ENCODE results near the gene ITGB6. TPM values are rescaled to one million over a fixed set of nuclear protein-coding genes. Genes with fewer than 3 reads are reported as not detected.

The ITGB6 gene
- polyA plus RNA-seq, 1 donor = 11.5 TPM

- H3K9me3 ChIP-seq (ENCODE audit: control insufficient read depth, low read depth, low read length) = peaks cover 10% of the 10 kb centered on the region
- peaks cover 10% of the 10 kb centered on the region for H3K4me1 ChIP-seq (ENCODE audit: control insufficient read depth, insufficient read depth, low read length)
- no peak for DNase-seq
- H3K27ac ChIP-seq (ENCODE audit: low read length) = no peak overlapping the region
- 100% methylated on average over 2 of the region's 4 CpGs for WGBS (ENCODE audit: insufficient coverage, low lambda C conversion rate)
- no peaks in the 10 kb centered on the region for H3K27me3 ChIP-seq (ENCODE audit: control insufficient read depth, insufficient read depth, low read length)
- no peak overlapping the region for H3K4me3 ChIP-seq (ENCODE audit: low read length)
- H3K36me3 ChIP-seq (ENCODE audit: control insufficient read depth, insufficient read depth, low read length) = no peaks in the 10 kb centered on the region
Measured at GRCh38 chr2:160096409-160096808, 103.7 kb downstream of the ITGB6 start.

GRCh38 chr2:160092445-160092844, 107.6 kb downstream of the ITGB6 start:
- H3K4me3 ChIP-seq (ENCODE audit: low read length) = no peak overlapping the region
- H3K4me1 ChIP-seq (ENCODE audit: control insufficient read depth, insufficient read depth, low read length) = peaks cover 3% of the 10 kb centered on the region
- H3K36me3 ChIP-seq (ENCODE audit: control insufficient read depth, insufficient read depth, low read length) = no peaks in the 10 kb centered on the region
- no peak for DNase-seq
- no peaks in the 10 kb centered on the region for H3K27me3 ChIP-seq (ENCODE audit: control insufficient read depth, insufficient read depth, low read length)
- no CpG with 5 or more reads among the region's 4 CpGs for WGBS (ENCODE audit: insufficient coverage, low lambda C conversion rate)
- H3K9me3 ChIP-seq (ENCODE audit: control insufficient read depth, low read depth, low read length) = peaks cover 28% of the 10 kb centered on the region
- no peak overlapping the region for H3K27ac ChIP-seq (ENCODE audit: low read length)

GRCh38 chr2:160091381-160091780, 108.7 kb downstream of the ITGB6 start:
- H3K36me3 ChIP-seq (ENCODE audit: control insufficient read depth, insufficient read depth, low read length) = no peaks in the 10 kb centered on the region
- H3K4me1 ChIP-seq (ENCODE audit: control insufficient read depth, insufficient read depth, low read length) = no peaks in the 10 kb centered on the region
- no peak overlapping the region for H3K4me3 ChIP-seq (ENCODE audit: low read length)
- no peaks in the 10 kb centered on the region for H3K27me3 ChIP-seq (ENCODE audit: control insufficient read depth, insufficient read depth, low read length)
- H3K9me3 ChIP-seq (ENCODE audit: control insufficient read depth, low read depth, low read length) = peaks cover 34% of the 10 kb centered on the region
- H3K27ac ChIP-seq (ENCODE audit: low read length) = no peak overlapping the region
- DNase-seq = no peak

DNA sequence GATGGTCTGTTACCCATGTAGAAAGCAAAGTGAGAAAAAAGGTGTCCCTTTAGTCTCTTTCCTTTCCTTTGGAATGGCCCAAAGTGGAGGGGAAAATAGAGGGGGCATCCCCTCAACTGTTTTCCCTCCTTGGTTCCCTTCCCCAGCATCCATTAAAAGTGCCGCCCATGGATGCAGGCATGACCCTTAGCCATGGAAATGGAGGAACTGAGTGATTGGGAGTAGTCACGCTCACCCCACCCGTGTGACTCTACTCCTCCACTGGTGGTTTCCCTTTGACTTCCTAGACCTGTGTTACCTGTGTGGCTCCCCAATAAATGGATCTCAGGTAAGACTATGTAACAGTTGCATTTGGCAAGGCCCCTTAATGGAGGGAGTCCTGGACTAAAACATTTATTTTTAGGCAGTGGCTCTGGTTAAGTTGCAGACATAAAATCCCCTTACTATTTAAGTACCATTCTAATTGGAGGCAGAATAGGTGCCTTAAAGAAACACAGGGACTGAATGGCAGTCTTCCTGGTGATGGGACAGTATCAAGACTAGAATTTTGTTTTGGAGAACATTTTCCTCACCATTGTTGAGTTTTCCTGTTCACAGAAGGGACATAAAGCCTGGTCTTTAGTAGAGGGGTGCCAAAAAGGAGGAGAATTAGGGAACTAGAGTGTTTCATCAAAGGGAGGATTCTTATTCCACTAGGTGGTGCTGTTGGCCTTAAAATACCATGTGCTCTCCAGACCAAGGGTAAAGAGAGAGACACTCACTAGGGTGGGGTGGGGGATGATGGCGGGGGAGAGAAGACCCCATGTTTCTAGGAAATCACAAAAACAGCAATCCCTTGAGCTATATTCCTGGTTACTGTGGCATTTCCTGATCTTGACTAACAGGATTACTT, 112.0 kb downstream of the ITGB6 start:
- WGBS (ENCODE audit: insufficient coverage, low lambda C conversion rate) = no CpG with 5 or more reads among the region's 4 CpGs
- no peaks in the 10 kb centered on the region for H3K27me3 ChIP-seq (ENCODE audit: control insufficient read depth, insufficient read depth, low read length)
- H3K4me1 ChIP-seq (ENCODE audit: control insufficient read depth, insufficient read depth, low read length) = no peaks in the 10 kb centered on the region
- H3K9me3 ChIP-seq (ENCODE audit: control insufficient read depth, low read depth, low read length) = peaks cover 33% of the 10 kb centered on the region
- DNase-seq = no peak
- H3K27ac ChIP-seq (ENCODE audit: low read length) = no peak overlapping the region
- no peaks in the 10 kb centered on the region for H3K36me3 ChIP-seq (ENCODE audit: control insufficient read depth, insufficient read depth, low read length)
- H3K4me3 ChIP-seq (ENCODE audit: low read length) = no peak overlapping the region

DNA sequence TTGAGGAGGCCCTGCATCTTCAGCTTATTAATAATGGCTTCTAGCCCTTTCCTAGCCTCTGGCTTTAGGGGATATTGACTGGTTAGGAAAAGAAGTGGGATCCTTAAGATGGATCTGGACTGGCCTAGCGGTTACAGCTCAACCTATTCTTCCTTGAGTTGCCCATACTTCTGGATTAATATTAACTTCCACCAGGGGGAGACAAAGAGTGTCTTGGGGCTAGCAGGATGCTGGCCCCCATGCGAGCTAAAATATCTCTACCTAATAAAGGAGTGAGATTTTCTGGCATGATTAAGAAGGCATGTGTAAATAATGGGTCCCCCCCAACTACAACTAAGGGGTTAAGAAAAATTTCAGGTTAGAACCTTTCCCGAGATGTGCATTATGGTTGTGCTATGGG, 114.4 kb downstream of the ITGB6 start:
- no peak overlapping the region for H3K4me3 ChIP-seq (ENCODE audit: low read length)
- no peaks in the 10 kb centered on the region for H3K36me3 ChIP-seq (ENCODE audit: control insufficient read depth, insufficient read depth, low read length)
- H3K27ac ChIP-seq (ENCODE audit: low read length) = no peak overlapping the region
- WGBS (ENCODE audit: insufficient coverage, low lambda C conversion rate) = no CpG with 5 or more reads among the region's 3 CpGs
- DNase-seq = no peak
- H3K9me3 ChIP-seq (ENCODE audit: control insufficient read depth, low read depth, low read length) = peaks cover 28% of the 10 kb centered on the region
- no peaks in the 10 kb centered on the region for H3K27me3 ChIP-seq (ENCODE audit: control insufficient read depth, insufficient read depth, low read length)
- no peaks in the 10 kb centered on the region for H3K4me1 ChIP-seq (ENCODE audit: control insufficient read depth, insufficient read depth, low read length)

DNA sequence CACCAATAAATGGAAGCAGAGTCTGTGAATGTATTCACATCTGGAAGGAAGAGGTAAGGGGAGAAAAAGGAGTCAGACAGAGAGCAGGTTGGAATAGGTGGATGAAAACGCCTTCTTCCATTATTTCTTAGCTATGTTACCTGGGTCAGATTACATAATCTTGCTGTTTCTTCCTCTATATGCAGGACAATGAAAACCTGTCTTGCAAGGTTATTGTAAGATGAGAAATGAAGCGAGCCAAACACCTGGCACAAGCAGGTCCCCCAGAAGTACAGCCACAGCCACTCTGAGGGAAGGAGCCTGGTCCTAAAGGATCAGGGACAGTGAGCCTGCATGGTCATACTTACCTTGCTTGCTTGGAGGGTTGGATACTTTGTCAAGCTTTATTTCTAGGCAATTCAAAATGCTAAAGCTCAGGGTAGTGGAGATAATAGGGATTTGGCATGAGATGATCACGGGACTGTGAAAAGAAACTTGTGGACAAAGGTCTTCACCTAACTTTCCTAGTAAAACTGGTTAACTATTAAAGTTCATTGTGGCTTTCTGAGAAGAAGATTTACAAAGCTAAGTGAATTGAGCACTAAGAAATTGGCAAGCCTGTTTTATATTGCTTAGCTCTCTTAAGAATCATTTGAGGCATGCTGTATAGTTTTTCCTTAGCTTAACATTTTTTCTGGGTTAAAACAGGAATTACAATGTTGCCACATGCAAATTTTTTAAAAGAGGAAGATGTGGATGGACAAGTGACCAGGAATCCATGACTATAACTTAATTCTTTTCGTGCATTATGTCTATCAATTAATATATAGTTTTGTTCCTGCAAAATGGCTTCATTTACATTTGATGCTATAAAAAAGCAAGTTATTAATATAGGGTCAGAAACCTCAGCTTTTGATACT, 121.9 kb downstream of the ITGB6 start:
- Histone ChIP-seq H3K27me3 (ENCODE audit: control insufficient read depth, insufficient read depth, low read length) (no peaks in the 10 kb centered on the region), H3K4me3 (ENCODE audit: low read length) (no peak overlapping the region), H3K4me1 (ENCODE audit: control insufficient read depth, insufficient read depth, low read length) (peaks cover 50% of the 10 kb centered on the region), H3K9me3 (ENCODE audit: control insufficient read depth, low read depth, low read length) (no peaks in the 10 kb centered on the region), H3K27ac (ENCODE audit: low read length) (peak overlapping the region; percentile 81), H3K36me3 (ENCODE audit: control insufficient read depth, insufficient read depth, low read length) (no peaks in the 10 kb centered on the region)
- DNase-seq = peak; percentile 80 to 94
- no CpG with 5 or more reads among the region's 4 CpGs for WGBS (ENCODE audit: insufficient coverage, low lambda C conversion rate)

- Histone ChIP-seq H3K27ac (ENCODE audit: low read length) (peak overlapping the region; percentile 81), H3K27me3 (ENCODE audit: control insufficient read depth, insufficient read depth, low read length) (no peaks in the 10 kb centered on the region), H3K36me3 (ENCODE audit: control insufficient read depth, insufficient read depth, low read length) (no peaks in the 10 kb centered on the region), H3K4me1 (ENCODE audit: control insufficient read depth, insufficient read depth, low read length) (peaks cover 50% of the 10 kb centered on the region), H3K4me3 (ENCODE audit: low read length) (no peak overlapping the region), H3K9me3 (ENCODE audit: control insufficient read depth, low read depth, low read length) (no peaks in the 10 kb centered on the region)
- WGBS (ENCODE audit: insufficient coverage, low lambda C conversion rate) = no CpG with 5 or more reads among the region's 4 CpGs
- DNase-seq = no peak
Measured at GRCh38 chr2:160076914-160077313, 123.2 kb downstream of the ITGB6 start.

DNA sequence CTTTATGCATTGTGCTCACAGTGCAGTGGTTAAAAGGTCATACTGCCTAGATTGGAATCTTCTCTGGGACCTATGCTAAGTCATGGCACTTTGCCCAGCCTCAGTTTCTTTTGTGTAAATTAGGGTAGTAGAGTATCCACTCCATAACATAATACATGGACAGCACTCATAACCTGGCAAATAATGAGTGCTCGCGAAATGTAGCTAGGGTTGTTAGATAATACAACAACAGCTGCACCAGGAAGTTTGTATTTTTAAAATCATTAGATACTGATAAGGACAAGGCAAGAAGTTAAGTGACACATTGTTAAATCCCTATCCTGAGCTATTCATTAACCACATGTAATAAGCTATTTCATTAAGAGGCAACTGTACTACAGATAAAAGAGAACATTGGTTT, 123.8 kb downstream of the ITGB6 start:
- Histone ChIP-seq H3K4me1 (ENCODE audit: control insufficient read depth, insufficient read depth, low read length) (peaks cover 50% of the 10 kb centered on the region), H3K9me3 (ENCODE audit: control insufficient read depth, low read depth, low read length) (no peaks in the 10 kb centered on the region), H3K27me3 (ENCODE audit: control insufficient read depth, insufficient read depth, low read length) (no peaks in the 10 kb centered on the region), H3K4me3 (ENCODE audit: low read length) (no peak overlapping the region), H3K36me3 (ENCODE audit: control insufficient read depth, insufficient read depth, low read length) (no peaks in the 10 kb centered on the region), H3K27ac (ENCODE audit: low read length) (peak overlapping the region; percentile 81)
- no CpG with 5 or more reads among the region's 2 CpGs for WGBS (ENCODE audit: insufficient coverage, low lambda C conversion rate)
- peak in 1 of 2 donors; percentile 84 for DNase-seq

DNA sequence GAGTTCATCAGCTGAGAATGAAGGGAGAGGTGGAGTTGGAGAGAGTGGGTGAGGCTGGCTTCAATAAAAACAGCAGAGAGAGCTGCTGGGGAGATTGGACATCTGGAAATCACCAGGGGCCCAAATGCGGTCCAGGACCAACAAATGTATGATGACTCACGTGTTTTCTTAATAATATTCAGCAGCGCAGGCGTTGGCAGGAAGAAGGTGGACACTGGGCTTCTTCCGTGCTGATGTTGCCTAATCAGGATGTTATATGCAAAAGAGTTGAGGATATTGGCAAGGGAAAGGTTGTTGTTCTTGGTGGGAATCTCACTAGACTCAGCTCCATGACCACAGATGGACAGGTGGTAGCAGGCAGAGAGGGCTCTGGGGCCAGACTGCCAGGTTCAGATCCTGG, 124.9 kb downstream of the ITGB6 start:
- peak overlapping the region; percentile 59 for H3K27ac ChIP-seq (ENCODE audit: low read length)
- WGBS (ENCODE audit: insufficient coverage, low lambda C conversion rate) = no CpG with 5 or more reads among the region's 5 CpGs
- no peaks in the 10 kb centered on the region for H3K27me3 ChIP-seq (ENCODE audit: control insufficient read depth, insufficient read depth, low read length)
- no peaks in the 10 kb centered on the region for H3K9me3 ChIP-seq (ENCODE audit: control insufficient read depth, low read depth, low read length)
- DNase-seq = peak in 1 of 2 donors; percentile 64
- no peak overlapping the region for H3K4me3 ChIP-seq (ENCODE audit: low read length)
- peaks cover 50% of the 10 kb centered on the region for H3K4me1 ChIP-seq (ENCODE audit: control insufficient read depth, insufficient read depth, low read length)
- no peaks in the 10 kb centered on the region for H3K36me3 ChIP-seq (ENCODE audit: control insufficient read depth, insufficient read depth, low read length)

GRCh38 chr2:160073284-160073888, 126.7 kb downstream of the ITGB6 start:
- 100% methylated on average over 1 of the region's 2 CpGs for WGBS (ENCODE audit: insufficient coverage, low lambda C conversion rate)
- Histone ChIP-seq H3K9me3 (ENCODE audit: control insufficient read depth, low read depth, low read length) (no peaks in the 10 kb centered on the region), H3K36me3 (ENCODE audit: control insufficient read depth, insufficient read depth, low read length) (no peaks in the 10 kb centered on the region), H3K4me3 (ENCODE audit: low read length) (no peak overlapping the region), H3K27ac (ENCODE audit: low read length) (peak overlapping the region; percentile 59), H3K4me1 (ENCODE audit: control insufficient read depth, insufficient read depth, low read length) (peaks cover 44% of the 10 kb centered on the region), H3K27me3 (ENCODE audit: control insufficient read depth, insufficient read depth, low read length) (no peaks in the 10 kb centered on the region)
- peak in 1 of 2 donors; percentile 69 for DNase-seq

Measured in large intestine (tissue), 3 donors.